Activated CD8-positive, alpha-beta memory T cell treated with anti-CD3 and anti-CD28 coated beads, Interleukin-2, amount 50 U/mL, for 48 hours (primary cell): Measurements from ENCODE around the gene PALS2.

Source experiments
- DNase-seq: peaks from one replicate; pipeline ENCODE4 v3.0.0-alpha.2; 2020

Gene PALS2

GRCh38 chr7:24591152-24591551 is 17.9 kb downstream of the PALS2 start:
- DNase-seq, result no peak

- no peak for DNase-seq
These were observed 22.6 kb downstream of the PALS2 start for GRCh38 chr7:24595671-24596418.

GRCh38 chr7:24597014-24597413 is 23.8 kb downstream of the PALS2 start:
- no peak for DNase-seq

GRCh38 chr7:24601600-24601999 is 28.3 kb downstream of the PALS2 start:
- DNase-seq, result no peak

- DNase-seq, result no peak
These were observed 29.7 kb downstream of the PALS2 start for GRCh38 chr7:24602860-24603456.

- no peak for DNase-seq
These were observed 31.4 kb downstream of the PALS2 start for GRCh38 chr7:24604630-24605029.

- DNase-seq, result no peak
These were observed 35.3 kb downstream of the PALS2 start for GRCh38 chr7:24608504-24608903.

- DNase-seq, result no peak
These were observed 35.8 kb downstream of the PALS2 start for GRCh38 chr7:24609059-24609458.

- DNase-seq, result no peak
These were observed 36.3 kb downstream of the PALS2 start for GRCh38 chr7:24609570-24609969.

GRCh38 chr7:24611130-24611529 is 37.9 kb downstream of the PALS2 start:
- no peak for DNase-seq

GRCh38 chr7:24617957-24618616 is 44.8 kb downstream of the PALS2 start:
- no peak for DNase-seq

- DNase-seq, result no peak
These were observed 46.7 kb downstream of the PALS2 start for GRCh38 chr7:24619978-24620377.

- no peak for DNase-seq
These were observed 49.5 kb downstream of the PALS2 start for GRCh38 chr7:24622646-24623182.
